ENCODE results near the gene P4HB.

The P4HB gene

DNA sequence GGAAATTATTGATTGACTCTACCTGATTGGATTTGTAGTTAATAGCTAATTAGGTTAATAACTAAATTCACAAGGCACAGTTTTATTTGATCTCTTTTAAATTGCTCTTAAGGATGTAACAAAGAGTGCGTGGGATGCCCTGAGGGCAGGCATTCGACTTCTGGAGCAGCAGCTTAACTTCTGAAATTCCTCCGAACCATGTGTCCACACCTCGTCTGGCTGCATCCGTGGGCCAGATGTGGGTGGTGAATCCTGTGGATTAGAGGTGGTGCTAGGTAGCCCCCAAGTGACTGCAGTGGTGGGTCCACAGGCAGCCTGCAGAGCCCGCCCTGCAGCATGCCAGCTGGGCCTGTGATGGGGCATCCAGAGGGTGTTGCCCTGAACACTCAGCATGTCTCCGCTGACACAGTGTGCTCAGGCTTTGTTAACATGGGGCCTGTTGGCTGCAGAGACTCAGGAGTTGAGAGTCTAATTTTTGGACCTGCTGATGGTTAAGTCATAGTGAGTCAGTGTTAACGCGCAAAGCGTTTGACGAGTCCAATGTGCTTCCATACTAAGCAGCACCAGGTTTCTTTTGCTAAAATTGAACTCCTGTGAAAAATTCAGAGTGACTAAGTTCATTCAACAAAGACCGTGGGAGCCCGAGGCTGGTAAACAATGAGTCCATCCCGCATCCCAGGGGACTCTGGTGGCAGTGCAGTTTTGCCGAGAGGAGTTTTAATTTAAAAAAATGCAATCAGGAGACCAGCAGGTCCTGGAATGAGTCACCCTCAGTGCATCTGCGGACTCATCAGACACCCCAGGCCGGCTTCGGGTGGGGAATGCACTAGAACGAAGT lies 37.9 kb upstream of the P4HB start:
- DNase-seq (ENCODE audit: low read depth in 3 of 3): no peak

DNA sequence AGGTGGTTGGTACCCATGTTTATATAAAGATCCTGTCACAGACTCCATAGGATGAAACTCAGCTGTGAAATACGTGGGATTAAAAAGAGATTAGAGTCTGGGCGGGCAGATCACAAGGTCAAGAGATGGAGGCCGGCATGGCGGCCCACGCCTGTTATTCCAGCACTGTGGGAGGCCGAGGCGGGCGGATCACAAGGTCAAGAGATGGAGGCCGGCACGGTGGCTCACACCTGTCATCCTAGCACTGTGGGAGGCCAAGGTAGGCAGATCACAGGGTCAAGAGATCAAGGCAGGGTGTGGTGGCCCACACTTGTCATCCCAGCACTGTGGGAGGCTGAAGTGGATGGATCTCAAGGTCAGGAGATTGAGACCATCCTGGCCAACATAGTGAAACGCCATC lies 35.1 kb upstream of the P4HB start:
- no peak for DNase-seq (ENCODE audit: low read depth in 3 of 3)

DNA sequence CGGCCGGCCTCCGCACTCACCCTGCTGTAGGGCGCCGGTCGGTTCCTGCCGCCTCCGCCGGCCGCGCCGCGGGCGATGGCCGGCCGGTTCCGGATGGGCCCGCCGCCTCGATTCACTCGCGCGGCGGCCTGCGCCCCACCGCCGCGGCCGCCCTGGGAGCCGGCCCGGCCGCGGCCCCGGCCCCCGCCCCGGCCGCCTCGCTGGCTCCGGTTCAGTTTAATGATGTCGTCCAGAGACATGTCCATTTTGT lies 30.9 kb upstream of the P4HB start:
- DNase-seq (ENCODE audit: low read depth in 3 of 3): no peak

DNA sequence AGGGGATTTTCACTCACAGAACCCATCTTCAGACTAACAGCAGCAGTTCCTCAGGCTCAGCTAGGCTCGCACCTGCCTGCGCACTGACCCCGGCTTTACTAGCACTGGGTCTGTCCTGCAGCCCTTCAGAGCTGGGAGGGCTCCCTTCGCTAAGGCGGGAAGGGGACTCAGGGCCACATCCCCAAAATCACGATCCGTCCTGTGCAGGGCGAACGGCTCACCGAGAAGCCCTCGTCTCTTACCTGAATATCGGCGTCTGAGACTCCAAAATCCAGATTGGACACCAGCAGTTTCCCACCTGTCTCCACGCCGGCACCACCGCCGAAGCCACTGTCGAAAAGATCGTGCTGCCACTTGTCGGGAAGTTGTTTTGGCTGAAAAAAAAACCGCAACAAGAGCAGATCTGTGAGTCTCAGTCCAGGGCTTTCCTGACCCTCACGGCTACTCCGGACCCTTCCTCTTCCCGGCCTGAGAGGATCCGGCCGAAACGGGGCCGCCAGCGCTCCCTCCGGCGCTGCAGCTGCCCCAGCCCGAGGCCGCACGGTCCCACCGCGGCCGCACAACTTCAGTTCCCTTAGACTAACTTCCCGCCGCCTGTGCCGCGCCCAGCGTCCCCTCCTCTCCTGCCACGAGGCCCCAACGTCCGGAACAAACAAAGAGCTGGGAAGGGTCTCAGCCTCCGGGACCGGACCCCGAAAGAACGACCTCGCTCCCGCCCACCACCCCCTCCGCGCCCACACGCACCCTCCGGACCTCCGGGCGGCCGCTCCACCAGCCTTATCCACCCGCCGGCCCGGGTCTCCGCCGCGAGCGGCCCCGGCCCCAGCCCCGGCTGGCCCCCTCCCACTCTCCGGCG lies 30.3 kb upstream of the P4HB start:
- DNase-seq (ENCODE audit: low read depth in 3 of 3): no peak

DNA sequence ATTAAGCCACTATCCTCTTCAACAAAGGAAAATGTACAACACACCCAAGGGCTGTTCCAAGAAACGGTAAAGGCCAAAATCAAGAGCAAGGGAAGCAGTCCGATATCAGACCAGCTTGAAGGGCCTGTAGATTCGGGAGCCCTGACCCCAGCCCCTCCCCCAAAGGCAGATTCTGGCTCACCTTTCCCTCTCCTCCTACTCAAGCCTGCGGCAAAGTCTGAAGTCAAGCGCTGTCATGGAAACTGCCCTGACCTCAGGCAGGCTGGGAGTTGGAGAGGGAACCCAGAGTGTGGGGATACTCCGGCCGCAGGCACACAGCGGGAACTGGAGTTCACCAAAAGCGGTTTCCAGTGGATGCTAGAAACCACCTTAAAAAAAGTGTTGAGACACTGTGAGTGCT lies 29.3 kb upstream of the P4HB start:
- no peak for DNase-seq (ENCODE audit: low read depth in 3 of 3)

DNA sequence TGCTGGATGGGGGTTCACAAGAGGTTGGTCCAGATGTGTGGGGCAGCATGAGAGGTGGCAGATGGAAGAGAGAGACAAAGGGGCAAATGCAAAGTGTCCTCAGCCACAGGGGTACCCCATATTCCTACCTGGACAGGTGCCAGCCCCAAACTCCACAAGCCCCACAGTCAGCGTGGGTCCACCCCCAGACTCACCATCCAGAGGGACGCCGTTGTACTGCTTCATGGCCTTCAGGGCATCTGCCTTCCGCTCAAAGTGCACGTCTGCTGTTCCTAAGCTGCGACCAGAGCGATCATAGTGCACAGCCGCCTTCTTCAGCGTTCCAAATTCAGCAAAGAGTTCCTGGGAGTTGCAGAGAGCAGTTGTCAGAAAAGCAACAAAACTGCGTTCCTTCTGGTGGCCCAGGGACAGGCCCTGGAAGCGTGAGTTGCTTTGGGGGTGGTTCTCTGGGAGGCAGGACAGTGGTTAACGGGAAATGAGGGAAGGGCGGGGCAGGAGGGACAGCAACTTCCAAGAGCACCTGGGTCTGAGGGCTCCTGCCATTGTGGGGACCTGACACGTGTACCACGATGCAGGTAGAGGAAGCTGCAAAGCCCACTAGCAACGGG lies 28.8 kb upstream of the P4HB start:
- no peak for DNase-seq (ENCODE audit: low read depth in 3 of 3)

DNA sequence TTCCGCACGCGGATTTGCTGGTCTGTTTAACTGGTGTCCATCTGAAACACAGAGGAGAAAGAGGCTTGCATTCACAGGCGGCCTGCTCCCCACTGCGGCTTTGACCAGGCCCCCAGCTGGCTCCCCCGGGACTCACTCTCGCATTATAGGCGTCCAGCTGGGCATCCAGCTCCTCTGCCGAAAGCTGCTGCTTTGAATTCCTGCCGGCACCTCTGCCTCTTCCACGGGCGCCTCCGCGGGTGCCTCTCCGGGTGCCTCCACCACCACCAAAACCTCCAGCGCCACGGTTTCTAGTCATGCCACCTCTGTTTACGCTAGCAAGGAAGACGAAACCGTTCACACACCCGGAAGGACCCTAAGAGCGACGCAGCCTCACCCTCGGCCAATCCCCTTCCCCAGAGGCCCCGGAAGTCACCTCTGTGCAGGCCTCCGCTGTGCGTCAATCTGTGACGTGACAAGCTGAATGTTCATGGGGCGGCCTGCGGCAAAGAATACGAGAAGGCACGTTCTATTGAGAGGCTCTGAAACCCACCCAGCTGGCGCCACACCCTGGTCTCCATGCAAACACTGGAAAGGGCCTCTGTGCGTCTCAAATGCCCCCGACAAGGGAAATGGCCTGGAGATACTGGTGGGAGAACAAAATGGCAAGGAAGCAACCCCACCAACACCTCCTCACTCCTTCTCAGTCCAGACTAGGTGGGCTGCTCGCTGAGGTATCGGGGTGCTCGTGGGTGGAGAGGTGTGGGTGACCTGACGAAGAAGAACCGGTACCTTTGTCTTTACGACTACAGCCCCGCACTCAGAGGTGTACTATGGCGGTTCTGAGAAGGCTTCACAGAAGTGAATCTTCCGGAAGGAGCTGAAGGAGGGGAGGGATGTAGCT lies 28.0 kb upstream of the P4HB start:
- DNase-seq (ENCODE audit: low read depth in 3 of 3): no peak

DNA sequence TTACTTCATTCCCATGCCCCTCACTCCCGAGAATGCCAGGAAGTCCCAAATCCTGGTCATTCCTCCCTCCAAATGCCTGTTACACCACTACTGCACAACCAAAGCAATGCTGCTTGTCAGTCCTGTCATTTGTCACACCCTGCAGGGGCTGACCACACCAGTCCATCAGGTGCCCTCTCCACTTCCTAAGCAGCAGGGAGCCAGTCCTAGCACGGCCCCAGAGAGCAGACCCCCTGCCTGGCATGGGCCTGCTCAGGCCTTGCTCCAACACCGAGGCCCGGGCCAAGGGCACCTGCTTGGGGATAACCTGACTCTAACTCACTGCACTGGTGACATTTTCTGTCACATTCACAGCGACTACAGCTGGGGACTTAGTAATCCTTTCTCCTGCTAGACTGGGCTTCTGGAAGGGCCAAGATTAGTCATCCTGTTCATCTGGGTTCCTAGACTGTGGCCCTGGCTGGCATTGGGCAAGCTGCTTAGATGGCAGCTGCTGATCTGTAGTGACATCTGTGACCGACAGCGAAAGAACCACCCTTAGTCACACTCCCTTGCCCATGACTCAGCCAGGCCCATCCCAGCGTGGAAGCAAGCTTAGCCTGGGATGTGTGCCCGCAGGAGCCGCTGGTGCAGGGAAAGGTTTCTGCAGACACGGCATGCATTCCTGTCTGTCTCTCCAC lies 25.7 kb upstream of the P4HB start:
- DNase-seq (ENCODE audit: low read depth in 3 of 3): no peak

DNA sequence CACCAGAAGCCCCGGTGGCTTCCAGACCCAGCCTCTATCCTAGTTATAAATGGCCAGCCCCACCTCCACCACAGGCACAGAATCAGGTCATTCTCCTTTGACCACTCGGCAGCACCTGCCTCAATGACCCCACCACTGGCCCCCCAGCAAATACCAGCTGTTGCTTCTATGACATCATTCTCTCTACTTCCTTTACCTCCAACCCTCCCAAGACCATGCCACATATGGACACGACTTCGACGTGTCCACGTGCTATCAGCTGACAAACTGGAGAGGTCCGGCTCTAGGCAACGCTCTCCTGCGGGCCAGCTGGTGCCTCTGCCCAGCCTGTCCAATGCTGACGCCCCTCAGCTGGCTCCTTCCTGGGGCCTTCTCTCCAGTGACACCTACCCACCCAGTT lies 25.1 kb upstream of the P4HB start:
- DNase-seq (ENCODE audit: low read depth in 3 of 3): no peak

DNA sequence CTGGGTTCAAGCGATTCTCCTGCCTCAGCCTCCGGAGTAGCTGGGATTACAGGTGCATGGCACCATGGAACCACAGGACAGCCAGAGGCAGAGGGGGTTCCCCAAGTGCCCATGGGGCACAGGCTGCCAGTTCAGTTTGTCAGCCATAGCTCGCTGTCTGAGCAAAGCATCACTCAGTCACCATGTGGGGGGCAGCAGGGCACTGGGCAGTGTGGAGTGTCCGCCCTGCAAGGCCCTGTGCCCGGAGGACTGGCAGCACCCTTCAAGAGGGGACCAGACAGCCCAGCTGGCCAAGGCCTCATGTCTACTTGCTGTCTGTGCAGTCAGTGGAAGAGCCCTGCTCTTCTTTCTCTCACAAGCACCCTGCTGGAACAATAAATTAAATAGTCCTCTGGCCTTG lies 24.6 kb upstream of the P4HB start:
- DNase-seq (ENCODE audit: low read depth in 3 of 3): no peak

DNA sequence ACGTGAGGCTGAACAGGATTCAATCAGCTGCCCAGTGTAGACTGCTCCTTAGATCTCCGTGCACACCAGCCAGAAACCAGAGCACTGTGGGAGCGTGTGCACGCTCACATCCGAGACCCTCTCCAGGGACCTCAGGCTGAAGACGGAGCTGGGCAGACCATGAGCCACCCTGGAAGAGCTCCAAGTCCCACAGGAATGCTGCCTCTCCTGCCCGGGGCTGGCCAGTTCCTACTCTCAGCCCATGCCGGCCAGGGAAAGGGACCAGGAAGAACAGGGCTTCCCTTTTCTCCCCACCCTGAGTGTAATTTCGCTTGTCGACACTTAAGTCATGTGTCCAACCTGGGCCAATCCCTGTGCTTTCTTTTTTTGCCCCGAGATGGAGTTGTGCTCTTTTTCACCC lies 24.2 kb upstream of the P4HB start:
- no peak for DNase-seq (ENCODE audit: low read depth in 3 of 3)

DNA sequence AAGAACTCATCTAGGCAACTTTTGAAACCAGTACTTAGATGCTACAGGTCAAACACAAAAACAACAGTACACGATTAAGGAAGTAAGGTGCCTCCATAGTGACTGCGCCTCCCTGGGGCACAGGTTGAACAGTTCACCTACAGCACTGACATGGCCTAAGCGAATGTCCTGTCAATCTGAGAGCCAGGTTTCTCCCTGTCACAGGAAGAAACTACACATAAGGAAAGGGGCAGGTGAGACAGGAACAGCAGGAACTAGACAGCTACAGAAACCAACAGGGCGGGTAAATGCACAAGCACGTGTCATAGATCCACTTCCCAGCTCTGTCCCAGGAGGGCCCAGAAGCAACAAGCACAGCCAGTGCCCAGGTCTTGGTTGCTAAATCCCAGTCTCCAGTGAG lies 18.8 kb upstream of the P4HB start:
- DNase-seq (ENCODE audit: low read depth in 3 of 3): no peak

DNA sequence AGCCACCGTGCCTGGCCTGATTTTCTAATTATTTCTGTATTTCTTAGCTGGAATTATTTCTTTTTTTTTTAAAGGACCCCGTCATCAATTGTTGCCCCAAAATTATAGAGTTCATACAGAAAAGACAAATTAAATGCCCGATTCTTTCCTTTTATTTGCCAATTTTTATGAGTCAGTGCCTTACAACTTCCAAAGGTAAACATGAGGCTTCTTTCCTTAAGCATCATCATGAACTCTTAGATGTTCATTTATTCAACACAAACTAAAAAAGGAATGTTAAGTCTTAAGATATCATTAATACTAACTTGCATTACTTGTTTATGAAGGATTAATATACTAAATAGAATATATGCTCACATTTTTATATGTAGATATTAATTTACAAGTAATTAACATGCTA lies 18.0 kb upstream of the P4HB start:
- DNase-seq (ENCODE audit: low read depth in 3 of 3): no peak

DNA sequence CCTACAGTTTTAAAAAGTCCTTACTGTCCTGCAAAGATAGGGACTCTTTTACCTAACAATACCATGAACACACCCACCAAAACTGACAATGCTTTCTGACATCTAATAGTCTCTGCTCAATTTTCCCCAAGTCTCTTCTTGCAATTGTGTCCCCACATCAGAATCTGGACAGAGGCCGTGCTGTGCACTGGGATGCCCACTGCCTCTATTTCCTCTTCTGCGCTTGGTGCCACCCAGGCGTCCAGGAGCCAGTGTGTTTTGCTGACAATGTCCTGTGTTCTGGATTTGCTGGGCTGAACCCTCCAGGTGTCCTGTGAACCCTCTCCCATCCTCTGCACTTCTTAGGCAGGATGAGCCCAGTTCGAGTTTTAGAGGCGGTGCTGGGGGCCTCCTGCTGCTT lies 17.2 kb upstream of the P4HB start:
- DNase-seq (ENCODE audit: low read depth in 3 of 3): no peak

DNA sequence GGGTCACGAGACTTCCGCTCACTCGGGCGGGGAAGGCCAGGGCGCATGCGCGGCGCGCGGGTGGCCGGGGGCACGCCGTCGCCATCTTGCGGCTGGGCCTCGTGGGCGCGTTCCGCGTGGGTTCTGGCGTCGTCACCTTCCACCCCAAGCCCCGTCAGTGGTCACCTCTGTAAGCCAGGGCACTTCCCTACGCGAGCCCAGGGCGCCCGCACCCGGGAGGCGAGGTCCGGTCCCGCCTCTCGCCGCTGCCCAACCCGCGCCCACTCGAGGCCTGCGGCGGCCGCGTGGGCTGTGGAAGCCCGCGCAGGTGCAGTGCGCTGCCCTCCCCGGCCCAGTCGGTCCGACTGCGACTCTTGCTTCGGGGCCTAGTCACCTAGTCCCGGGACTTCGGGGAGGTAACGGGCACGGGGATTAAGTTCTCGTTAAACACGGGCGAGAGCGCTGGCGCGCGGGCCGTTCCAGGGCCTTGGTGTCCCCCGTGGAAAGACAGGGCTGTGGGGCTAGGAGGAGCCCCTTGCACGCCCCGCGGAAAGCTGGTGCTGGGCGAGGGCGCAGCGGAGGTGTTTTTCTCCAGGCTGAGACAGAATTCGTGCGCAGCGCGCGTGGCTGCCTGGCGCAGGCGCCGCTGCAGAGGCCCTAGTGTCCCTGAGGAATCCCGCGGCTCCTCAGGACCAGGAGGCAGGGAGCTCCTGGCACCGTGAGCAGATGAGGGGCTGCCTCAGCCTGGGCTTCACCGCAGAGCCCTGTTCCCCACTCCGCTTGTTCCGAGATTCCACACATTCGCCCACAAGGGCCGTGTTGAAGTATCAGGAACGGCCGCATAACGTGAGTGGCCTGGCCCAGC lies 11.3 kb upstream of the P4HB start:
- peak; percentile 90 to 96 (median 93) for DNase-seq (ENCODE audit: low read depth in 3 of 3)

DNA sequence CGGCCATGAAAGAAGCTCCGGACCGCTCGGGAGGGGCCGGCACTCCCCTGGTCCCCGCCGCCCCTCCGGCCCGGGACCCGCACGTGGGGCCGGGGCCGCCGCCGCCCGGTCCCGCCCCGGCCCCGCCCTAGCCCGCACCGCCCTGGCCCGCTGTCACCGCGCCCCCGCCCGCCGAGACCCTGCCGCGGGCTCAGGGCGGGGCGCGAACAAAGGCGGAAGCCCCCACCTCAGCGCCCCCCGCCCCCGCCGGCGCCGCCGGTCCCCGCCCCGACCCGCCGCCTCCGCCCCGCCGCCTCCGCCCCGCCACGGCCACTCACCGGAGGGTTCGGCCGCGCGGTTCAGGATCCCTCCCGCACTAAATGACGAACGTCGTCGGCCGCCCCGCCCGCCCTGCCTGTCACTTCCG lies 10.6 kb upstream of the P4HB start, which contains the start of gene ARHGDIA:
TSS of gene ARHGDIA (minus strand) at position 357 of the 406 bp plus-strand sequence. CDS start 1,407 bp downstream, outside the sequence.
- no peak for DNase-seq (ENCODE audit: low read depth in 3 of 3)

DNA sequence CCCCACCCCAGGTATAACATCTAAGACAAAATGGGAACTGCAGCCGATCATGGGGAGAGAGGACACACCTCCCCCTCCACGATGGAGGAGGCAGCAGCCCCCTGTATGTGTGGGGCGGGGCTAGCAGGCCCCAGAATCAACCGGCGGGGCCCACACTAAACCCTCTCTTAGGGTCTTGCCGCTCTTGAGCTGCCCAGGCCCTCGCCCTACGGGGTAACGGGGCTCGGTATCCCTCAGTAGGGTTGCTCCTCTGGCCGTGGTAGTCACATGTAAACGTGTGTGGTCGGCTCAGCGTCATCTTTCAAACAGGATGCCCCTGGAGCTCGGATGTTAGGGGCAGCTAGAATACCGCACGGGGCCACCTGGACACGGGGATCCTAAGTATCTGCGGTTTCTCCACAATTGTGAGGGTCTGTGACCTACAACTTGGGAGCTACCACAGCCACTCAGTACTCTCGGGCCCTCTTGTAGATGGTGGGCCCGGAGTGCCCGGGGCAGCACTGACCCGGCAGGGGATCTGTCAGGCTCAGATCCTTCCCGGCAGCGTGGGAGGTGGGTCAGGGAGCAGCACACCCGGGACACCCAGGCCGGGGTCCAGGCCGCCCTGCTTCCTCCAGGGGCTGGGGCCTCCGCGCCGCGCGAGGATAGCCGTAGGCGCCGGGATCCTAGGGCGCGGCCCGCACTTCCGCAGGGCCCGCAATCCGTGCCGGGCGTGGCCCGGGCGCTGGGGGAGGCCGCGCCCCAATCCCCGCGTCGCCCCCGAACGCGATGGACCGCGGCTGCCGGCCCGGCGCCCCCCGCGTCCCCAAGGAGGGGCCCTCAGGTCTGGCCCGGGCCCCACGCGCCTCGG lies 10.0 kb upstream of the P4HB start:
- DNase-seq (ENCODE audit: low read depth in 3 of 3): peak in 1 of 3 experiments; percentile 37

DNA sequence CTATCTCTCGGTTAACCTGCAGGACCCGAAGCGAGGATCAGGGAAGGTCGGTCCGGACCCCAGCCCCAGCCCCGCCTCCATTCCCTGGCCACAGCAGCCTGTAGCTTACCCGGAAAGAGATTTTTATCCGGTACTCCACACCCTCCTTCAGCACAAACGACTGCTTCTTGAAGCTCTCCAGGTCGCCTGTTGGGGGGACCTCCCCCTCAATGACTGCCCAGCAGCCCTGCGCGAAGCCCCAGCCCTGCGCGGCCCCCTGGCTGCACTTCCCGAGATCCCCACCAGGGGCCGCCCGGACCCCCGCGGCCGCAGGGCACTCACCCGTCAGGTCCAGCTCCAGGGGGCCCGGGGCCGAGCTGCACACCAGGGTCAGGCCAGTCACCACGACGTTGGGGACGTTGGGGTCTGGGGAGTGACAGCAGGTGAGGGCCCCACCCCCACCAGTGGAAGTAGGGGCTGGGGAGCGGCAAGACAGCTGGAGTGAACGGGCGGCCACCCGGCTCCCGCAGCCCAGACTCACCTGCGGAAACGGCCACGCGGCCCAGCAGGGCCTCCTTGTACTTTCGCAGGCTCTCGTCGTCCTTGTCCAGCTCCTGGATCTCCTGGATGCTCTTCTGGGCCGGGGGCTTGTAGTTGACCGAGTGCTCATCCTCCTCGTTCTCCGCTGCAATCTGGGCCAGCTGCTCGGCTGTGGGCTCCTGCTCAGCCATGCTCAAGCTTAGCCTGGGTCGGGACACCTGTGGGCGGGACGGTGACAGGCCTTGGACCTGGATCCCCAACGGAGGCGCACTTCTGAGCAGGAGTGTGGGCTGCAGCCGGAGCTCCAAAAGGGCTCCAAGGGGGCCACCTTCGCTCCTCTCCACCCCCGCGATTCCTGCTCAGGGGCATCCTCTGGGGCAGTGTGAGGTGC lies 9.1 kb upstream of the P4HB start:
- DNase-seq (ENCODE audit: low read depth in 3 of 3): peak in 1 of 3 experiments; percentile 40
